HG03139 (cell line): ENCODE results near the gene DERA.
A peak's percentile ranks its signal among the peaks of the same experiment; 100 is the strongest.
"Not testable (repeated sequence)": the region's sequence is repeated elsewhere in the genome, so short reads cannot be mapped to it uniquely, and the experiment has no call there.

Source experiments
- ATAC-seq: cut with Tn5 transposase; IDR thresholded peaks from one replicate; pipeline ENCODE4 v1.9.1; 2021; ENCODE audit not compliant: unreplicated experiment

DERA gene

DNA sequence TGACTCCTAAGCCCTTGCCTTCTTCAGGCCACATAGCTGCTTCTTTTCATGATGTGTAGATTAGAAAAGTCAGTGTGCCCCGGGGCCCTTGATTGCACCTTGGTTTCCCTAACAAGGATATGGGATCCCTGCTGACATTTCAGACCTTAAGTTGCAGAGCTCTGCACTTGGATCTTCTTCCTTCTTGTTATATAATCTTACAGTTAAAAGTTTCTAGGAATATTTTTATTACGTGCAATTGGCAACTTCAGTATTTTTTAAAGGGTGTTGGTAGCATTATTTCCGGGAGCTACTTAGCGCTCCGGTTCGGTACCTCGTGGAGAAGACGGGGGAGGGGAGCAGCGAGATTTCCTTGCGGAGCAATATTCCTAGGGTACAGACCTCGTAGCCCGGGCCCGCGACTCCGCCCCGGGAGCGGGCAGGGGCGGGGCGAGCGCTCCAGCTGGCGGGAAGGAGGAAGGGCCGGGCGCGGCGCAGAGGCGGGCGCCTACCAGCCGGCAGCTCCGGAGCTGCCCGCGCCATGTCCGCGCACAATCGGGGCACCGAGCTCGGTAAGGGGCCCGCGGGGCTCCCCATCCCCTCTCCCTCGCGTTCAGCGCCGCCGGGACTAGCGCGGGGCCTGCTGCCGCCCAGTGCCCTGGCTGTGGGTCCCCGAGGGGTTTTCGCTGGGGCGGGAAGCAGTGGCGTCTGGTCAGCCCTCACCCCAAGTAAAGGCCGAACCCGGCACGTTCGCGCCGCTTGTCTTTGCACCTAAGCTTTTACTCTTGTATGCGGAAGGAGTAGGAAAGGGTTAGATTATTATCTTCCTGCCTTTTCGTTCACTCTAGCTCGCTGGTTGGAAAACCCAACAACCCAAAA lies at the start of gene DERA:
Gene DERA, plus strand, starts transcription at position 469 of the 858 bp plus-strand sequence. Its CDS starts 52 bp downstream, at position 521.
- ATAC-seq: peak; percentile 95

DNA sequence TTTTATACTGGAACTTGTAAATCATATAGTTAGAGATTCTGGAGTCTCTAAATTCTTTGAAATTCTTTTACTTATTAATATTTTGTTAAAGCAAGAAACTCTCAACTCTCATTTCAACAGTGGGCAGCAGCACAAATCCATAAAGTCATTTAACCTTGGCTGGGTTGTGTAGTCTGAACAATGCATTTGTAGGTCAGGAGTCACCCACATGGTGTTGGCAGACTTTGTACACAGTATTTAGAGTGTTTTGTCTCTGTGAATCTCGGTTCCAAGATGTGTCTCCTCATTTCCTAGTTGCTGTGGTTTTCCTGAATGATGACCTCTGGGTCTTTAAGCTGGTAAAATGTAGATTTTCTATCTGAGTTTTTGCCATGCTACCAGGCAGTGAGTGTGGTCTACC lies 49.7 kb upstream of the DERA start:
- no peak for ATAC-seq

DNA sequence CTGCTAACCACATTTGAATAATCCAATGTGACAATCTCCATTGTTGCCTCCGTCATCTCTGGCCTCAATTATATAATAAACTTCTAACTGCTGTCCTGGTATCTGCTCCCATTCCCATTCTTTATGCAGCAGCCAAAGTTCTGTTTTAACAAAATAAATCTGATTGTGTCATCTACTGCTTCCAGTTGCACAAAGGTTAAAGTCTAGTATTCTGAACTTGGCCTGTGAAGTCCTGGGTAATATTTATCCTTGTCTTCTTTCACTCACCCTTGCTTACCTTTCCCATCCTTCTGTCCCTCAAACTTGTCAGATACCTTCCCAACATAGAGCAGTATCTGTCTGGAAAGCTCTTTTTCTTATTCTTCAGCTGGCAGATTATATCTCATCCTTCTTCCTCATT lies 48.3 kb upstream of the DERA start:
- no peak for ATAC-seq

DNA sequence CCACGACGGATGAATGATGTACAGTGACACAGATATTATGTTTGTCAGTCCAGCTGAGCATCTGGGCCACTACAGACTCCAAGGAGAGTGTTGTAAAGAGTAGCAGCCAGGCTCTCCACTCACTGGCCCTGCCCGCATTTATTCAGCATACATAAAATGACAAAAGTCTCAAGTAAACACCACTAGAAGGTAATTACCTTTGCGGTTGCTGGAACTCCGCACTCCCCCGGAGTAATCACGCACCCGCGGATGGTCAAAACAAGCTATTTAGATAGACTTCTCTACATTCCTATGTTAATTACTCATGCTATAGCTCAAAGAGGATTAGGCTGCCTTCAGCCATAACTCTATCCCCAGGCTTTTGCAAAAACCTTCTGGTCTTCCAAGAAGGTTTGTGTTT lies 47.8 kb upstream of the DERA start:
- no peak for ATAC-seq

DNA sequence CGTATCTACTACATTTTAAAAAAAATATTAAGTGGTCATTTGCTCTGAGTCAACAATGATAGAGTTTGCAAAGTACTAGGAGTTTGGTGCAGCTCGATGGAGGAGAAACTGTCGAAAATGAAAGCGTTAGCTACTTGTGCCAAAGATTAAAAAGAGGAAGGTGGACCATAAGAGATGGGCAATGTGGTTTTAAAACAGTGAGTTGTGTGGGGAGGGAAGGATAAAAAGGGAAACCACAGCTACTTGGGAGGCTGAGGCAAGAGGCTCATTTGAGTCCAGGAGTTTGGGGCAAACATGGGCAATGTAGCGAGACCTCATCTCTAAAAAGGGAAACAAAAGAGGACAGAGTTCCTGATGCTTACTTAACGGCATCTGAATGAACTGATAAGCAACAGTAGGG lies 47.1 kb upstream of the DERA start:
- ATAC-seq: peak; percentile 91

DNA sequence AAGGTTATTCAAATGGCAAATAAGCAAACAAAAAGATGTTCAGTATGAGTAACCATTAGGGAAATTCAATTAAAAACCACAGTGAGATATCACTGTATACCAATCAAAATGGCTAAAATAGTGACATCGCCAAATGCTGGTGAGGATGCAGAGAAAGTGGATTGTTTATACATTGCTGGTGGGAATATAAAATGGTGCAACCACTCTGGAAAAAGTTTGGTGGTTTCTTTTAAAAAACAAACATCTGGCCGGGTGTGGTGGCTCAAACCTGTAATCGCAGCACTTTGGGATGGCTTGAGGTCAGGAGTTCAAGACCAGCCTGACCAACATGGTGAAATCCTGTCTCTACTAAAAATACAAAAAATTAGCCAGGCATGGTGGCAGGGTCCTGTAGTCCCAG lies 42.9 kb upstream of the DERA start:
- no peak for ATAC-seq

DNA sequence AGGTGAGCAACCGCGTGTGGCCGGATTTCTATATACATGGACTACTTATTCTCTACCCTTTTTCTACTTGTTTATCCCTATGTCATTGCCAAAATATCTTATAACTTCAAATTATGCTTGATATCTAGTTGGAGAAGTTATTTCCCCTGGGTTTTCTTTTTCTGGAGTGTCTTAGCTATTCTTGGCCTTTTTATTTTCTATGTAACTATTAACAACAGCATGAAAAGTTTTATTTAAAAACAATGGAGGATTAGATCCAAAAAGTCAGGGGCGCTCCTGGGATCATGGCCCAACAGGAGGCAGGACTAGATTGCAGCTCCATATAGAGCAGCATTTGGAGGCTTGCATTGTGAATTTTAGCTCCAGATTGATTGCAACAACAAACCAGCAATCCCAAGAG lies 37.6 kb upstream of the DERA start:
- no peak for ATAC-seq

DNA sequence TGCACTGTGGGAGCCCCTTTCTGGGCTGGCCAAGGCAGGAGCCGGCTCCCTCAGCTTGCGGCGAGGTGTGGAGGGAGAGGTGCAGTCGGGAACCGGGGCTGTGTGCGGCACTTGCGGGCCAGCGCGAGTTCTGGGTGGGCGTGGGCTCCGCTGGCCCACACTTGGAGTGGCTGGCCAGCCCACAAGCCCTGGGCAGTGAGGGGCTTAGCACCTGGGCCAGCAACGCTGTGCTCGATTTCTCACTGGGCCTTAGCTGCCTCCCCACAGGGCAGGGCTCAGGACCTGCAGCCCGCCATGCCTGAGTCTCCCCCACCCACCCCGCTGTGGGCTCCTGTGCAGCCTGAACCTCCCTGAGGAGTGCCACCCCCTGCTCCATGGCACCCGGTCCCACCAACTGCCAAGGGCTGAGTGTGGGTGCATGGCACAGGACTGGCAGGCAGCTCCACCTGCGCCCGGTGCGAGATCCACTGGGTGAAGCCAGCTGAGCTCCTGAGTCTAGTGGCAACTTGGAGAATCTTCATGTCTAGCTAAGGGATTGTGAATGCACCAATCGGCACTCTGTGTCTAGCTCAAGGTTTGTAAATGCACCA lies 36.5 kb upstream of the DERA start:
- not testable (repeated sequence) for ATAC-seq

DNA sequence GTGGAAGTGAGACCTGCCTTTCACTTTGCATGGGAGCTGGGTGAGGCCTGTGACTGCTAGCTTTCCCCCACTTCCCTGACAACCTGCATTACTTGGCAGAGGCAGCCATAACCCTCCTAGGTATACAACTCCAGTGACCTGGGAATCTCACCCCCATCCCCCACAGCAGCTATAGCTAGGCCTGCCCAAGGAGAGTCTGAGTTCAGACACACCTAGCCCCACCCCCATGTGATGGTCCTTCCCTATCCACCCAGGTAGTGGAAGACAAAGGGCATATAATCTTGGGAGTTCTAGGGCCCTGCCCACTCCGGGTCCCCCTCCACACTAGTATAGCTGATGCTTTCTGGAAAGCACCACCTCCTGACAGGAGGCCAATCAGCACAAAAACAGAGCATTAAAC lies 35.3 kb upstream of the DERA start:
- ATAC-seq: no peak

DNA sequence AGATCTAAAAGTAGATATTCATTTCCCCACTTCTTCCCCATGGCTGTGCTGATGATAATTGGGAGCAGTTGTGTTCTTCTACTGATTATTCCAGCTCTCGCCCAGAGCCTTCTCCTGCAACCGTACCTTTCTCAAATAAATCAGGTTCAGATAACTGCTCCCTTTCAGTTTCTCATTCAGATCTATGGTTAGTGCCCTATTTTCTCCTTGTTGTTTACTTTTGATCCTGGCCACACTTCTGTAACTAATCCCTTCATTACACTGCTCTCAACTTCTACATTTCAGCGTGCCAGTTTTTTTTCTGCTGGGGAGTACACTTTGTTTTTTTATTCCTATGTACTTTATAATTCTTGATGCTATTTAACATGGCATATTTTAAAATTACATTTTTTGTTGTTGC lies 31.7 kb upstream of the DERA start:
- ATAC-seq: no peak

DNA sequence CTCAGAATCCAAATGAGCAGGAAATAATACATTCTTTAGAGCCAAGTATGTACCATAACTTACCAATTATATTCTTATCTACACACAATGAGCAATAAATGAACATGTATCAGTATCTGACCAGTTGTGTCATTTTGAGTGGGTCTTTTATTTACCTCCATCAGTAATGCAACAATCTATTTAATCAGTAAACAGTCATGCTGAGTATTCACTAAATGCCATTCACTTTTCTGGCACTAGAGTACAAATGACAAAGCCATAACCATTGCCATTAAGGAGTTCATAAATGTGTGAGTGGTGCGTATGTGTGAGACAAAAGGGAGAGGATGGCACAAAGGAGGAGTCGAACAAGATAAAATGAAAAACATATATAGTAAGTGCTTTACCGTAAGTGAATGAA lies 30.4 kb upstream of the DERA start:
- ATAC-seq: no peak

DNA sequence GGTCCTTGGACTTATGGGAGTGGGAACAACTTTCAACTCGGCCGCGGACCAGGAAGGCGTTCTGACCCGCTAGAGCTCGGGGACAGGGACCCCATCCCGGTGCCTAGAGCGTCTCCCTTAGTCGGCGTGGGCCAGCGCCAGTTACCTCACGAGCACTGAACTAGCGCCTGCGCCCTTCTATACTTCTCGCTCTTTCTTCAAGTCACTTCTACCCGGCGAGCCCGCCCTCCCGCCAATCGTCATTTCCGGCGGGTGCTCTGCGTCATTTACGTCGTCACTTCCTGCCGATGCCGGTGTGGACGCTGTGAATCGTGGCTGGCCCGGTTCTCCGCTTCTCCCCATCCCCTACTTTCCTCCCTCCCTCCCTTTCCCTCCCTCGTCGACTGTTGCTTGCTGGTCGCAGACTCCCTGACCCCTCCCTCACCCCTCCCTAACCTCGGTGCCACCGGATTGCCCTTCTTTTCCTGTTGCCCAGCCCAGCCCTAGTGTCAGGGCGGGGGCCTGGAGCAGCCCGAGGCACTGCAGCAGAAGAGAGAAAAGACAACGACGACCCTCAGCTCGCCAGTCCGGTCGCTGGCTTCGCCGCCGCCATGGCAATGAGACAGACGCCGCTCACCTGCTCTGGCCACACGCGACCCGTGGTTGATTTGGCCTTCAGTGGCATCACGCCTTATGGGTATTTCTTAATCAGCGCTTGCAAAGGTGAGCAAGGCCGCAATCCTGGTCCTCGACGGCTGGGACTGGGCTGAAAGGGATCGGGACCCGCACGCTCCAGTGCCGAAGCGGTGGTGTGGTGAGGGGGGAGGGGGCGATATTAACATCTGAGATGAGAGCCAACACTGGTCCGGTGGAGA lies 28.8 kb upstream of the DERA start, which contains the start of gene STRAP:
Gene STRAP, plus strand, starts transcription at position 270 of the 854 bp plus-strand sequence. Its CDS starts 321 bp downstream, at position 591.
- ATAC-seq: peak; percentile 96

DNA sequence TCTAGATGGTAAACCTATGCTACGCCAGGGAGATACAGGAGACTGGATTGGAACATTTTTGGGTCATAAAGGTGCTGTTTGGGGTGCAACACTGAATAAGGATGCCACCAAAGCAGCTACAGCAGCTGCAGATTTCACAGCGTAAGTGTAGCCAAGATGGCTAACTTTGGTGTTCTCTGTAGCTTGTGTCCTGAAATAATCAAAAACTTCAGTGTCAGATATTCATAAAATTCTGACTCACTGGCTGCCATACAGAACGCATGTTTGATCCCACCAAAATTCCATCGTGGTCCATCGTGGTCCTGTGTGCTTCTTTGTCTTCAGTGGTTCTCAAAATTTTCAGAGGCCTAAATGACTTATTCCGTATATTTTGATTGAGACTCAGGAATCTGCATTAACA lies 27.6 kb upstream of the DERA start:
- ATAC-seq: no peak

DNA sequence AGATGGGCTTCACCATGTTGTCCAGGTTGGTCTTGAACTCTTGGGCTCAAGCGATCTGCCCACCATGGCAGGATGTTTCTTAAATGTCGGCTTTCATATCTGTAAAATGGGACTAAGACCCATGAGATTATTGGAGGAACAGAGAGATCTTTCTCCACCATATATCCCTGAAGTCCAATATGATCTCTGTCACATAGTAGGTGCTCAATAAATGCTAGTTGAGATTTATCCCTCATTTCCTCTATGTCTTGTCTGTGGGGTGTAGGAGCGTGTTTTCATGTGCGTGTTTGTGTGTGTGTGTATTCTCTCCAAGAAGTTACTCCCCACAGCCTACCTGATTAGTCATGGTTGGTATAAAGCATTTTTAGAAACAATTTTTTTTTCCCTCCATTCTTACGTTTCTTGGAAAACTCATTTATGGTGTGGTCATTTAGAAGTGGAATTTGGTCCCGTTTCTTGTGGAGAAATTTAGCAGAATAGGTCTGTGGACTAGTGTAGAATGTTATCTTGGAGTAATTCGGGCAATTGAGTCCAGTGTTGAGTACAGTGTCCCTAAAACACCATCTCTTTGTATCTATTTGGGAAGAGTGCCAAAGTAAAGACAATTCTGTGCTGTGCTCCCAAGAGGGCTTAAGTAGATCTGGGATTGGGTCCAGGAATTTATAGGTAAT lies 24.6 kb upstream of the DERA start:
- no peak for ATAC-seq

DNA sequence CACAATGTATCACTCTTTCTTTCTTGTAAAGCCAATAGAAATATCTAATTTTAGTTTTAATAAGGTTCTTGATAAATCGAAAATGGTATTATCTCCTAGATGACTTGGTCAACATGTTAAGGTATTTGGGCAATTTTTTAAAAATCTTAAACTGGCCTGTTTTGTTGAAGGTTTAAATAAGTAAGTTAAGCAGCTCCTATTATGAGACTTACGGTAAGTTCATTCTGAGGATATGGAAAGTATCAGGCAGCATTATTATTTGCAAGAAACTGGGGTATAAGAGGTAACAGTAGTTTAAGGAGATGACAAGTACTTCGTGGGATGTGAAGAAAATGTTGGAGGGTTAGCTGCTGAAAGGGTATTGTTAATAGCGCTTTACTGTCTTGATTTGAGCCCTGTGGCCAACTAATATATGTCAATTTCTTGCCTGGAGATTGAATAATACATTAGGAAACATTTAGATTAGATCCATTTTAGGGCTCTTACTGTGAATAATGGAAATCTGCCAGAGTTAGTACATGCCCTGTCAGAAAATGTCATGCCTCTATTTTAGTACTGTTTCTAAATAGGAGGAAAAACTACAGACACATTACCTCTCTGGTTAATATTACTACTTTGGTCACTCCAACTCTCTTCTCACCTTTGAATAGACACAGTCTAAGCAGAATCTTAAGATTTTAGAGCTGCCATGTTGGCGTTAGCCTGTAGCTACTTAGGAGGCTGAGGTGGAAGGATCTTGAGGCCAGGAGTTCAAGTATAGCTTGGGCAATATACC lies 23.9 kb upstream of the DERA start:
- ATAC-seq: no peak

DNA sequence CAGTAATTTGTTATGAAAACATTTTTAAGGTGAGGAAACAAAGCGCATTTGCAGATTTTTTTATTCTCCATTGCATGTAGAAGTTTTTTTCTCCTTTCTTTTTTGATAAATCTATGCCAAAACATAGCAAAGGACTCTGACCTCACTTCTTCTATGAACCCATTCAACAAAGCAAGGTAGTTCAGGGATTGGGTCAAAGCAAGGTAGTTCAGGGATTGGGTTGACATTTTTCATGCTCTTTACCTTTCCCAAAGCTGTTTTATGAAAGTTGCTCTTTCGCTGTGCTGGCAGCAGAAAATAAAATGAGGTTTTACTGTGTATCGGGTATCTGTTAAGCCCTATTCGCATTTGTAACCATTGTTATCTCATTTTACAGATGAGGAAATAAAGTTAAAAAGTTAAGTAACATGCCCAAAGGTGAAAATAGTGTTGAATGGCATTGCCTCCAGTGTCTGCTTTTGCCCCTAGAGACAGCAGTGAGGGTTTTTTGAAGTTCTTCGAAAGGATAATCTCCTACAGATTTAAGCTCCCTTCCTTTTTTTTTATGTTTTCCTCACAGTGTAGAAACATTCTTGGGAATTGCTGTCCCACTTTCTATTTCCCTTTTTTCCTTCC lies 18.4 kb upstream of the DERA start:
- ATAC-seq: no peak

DNA sequence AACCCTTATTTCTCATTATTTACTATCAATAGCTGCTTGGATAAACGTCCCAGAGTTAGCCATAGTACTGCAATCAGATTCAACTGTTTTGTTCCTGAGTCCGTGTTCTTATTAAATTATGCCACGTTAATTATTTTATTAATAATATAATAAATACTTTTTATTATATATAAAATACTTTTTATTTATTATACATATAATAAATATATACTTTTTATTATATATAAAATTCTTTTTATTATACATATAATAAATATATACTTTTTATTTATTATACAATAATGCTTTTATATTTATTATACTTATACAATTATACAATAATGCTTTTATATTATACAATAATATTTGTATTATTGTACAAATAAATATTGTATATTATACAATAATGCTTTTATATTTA lies 17.9 kb upstream of the DERA start:
- ATAC-seq: no peak

DNA sequence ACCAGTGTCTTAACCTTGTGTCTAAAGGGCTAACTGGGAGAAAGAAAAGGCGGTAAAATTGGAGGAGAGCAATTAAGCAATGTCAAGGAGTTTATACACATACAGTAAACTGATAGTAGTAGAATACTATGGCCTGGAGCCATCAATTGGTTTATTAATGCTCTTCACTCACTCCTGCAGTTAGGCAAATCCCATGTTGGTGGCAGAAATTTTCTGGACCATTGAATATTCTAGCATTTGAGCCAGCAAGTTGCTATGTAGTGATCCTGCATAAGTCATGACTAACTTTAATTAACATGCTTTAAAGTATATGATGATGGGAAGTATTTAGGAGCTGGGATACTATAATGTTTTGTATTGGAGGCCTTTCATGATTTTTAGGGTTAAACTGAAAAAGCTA lies 14.3 kb upstream of the DERA start:
- ATAC-seq: no peak

DNA sequence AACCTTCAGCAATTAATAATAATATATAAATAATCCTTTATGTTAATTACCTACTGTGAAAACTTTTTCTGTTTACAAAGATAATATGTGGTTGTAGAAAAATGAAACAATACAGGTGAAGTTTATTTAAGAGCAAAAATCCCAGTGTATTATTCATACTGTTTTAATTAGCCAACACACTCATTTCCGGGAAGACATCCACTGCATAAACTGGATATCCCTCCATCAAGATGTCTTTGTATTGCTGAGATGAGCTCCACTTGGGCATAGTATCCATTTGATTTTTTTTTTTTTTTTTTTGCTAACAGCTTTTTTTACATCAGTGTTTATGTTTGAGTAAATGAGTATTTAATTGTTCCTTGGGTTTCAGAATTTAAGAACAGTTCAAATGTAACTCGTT lies 13.7 kb upstream of the DERA start:
- ATAC-seq: no peak
